SK-N-SH (cell line): ENCODE data around the gene ZNF511. TPM values are rescaled to one million over a fixed set of nuclear protein-coding genes. Genes with fewer than 3 reads are reported as not detected.
A peak's percentile ranks its signal among the peaks of the same experiment; 100 is the strongest.

Experiments
- CTCF ChIA-PET: fragments of 300-600, 350-600 bp; formaldehyde crosslinking; extraction: SDS; loops from one replicate; lab custom pipeline; 2021; lab: Yijun Ruan, JAX
- POLR2A ChIA-PET: fragments of 350-600 bp; sonication (Branson Sonifier 250); formaldehyde crosslinking; extraction: SDS; loops from one replicate; lab custom pipeline; 2020; ENCODE audit warnings: antibody characterized with exemption, inconsistent platforms; lab: Yijun Ruan, JAX
- DNase-seq: peaks from one replicate; pipeline ENCODE4 v3.0.0; 2012
- H2AFZ ChIP-seq: fragments of 200-600 bp; sonication (generic); 2 replicates; pipeline ENCODE4 v1.8.1; 2016; ENCODE audit warnings: antibody characterized with exemption, mild to moderate bottlenecking, low read depth
- H3F3A ChIP-seq: fragments of 200-600 bp; sonication (generic); replicated peaks from 2 replicates; pipeline ENCODE3; 2016; ENCODE audit warnings: antibody characterized with exemption, mild to moderate bottlenecking; ENCODE audit not compliant: insufficient read depth
- H3K27ac ChIP-seq, 2 experiments: fragments of 200-500 bp in 1 of 2; fragments of 200-600 bp in 1 of 2; sonication (Bioruptor generic) in 1 of 2; sonication (generic), shearing (Covaris generic) in 1 of 2; 2 replicates each; pipeline versions ENCODE4 v1.5.1 to v1.6.1; 2014 to 2016; ENCODE audit warnings: low read depth in 2 of 2, inconsistent platforms in 1 of 2, low read length in 1 of 2, mild to moderate bottlenecking in 1 of 2, mixed read lengths in 1 of 2
- H3K27me3 ChIP-seq: fragments of 200-600 bp; sonication (generic), shearing (Covaris generic); 2 replicates; pipeline ENCODE4 v1.6.1; 2016; ENCODE audit warnings: mixed run types; ENCODE audit not compliant: insufficient read depth
- H3K36me3 ChIP-seq, 2 experiments: fragments of 200-500 bp in 1 of 2; fragments of 200-600 bp in 1 of 2; sonication (Bioruptor generic) in 1 of 2; sonication (generic) in 1 of 2; replicated peaks in 1 of 2; 2 replicates each; pipeline versions ENCODE3 to v1.5.1; 2014 to 2016; ENCODE audit warnings: low read length in 1 of 2, mild to moderate bottlenecking in 1 of 2; ENCODE audit not compliant: insufficient read depth in 2 of 2, control insufficient read depth in 1 of 2
- H3K4me1 ChIP-seq, 2 experiments: fragments of 200-500 bp in 1 of 2; fragments of 200-600 bp in 1 of 2; sonication (Bioruptor generic) in 1 of 2; sonication (generic), shearing (Covaris generic) in 1 of 2; 2 replicates each; pipeline versions ENCODE4 v1.5.1 to v1.6.1; 2014 to 2016; ENCODE audit warnings: low read depth in 1 of 2, low read length in 1 of 2, mixed run types in 1 of 2; ENCODE audit not compliant: insufficient read depth in 2 of 2, control insufficient read depth in 1 of 2
- H3K4me2 ChIP-seq: fragments of 200-600 bp; sonication (generic), shearing (Covaris generic); 2 replicates; pipeline ENCODE4 v1.6.1; 2017; ENCODE audit warnings: mixed run types
- H3K4me3 ChIP-seq, 2 experiments: fragments of 200-500 bp in 1 of 2; fragments of 200-600 bp in 1 of 2; sonication (Bioruptor generic) in 1 of 2; sonication (generic), shearing (Covaris generic) in 1 of 2; 2 replicates each; pipeline versions ENCODE4 v1.5.1 to v1.8.1; 2014 to 2016; ENCODE audit warnings: low read depth in 2 of 2, inconsistent platforms in 1 of 2, low read length in 1 of 2, mild to moderate bottlenecking in 1 of 2, mixed read lengths in 1 of 2, moderate library complexity in 1 of 2
- H3K79me2 ChIP-seq: fragments of 200-600 bp; sonication (generic); 2 replicates; pipeline ENCODE4 v1.8.1; 2017; ENCODE audit warnings: mild to moderate bottlenecking; ENCODE audit not compliant: insufficient read depth
- H3K9ac ChIP-seq: fragments of 200-600 bp; sonication (generic); 2 replicates; pipeline ENCODE4 v1.6.1; 2017; ENCODE audit warnings: mixed run types
- H3K9me2 ChIP-seq: fragments of 200-600 bp; sonication (generic); 2 replicates; pipeline ENCODE4 v1.6.1; 2017; ENCODE audit warnings: mixed run types
- H3K9me3 ChIP-seq: fragments of 200-600 bp; sonication (generic); 2 replicates; pipeline ENCODE4 v1.6.1; 2017; ENCODE audit warnings: mixed run types, mild to moderate bottlenecking, moderate library complexity
- H4K20me1 ChIP-seq: fragments of 200-600 bp; sonication (generic); 2 replicates; pipeline ENCODE4 v1.6.1; 2017; ENCODE audit warnings: mild to moderate bottlenecking, mixed run types; ENCODE audit not compliant: insufficient read depth
- CHD2 ChIP-seq: fragments of 150-350 bp; IDR thresholded peaks from 2 replicates; pipeline ENCODE4 v1.6.1; 2018; ENCODE audit warnings: low read length; ENCODE audit not compliant: partially characterized antibody
- ELF1 ChIP-seq: IDR thresholded peaks from 2 replicates; pipeline ENCODE4 v1.4.0; 2012
- EP300 ChIP-seq, 2 experiments: IDR thresholded peaks; 2 replicates each; pipeline versions ENCODE4 v1.4.0 to v1.6.1; 2012; ENCODE audit warnings: borderline replicate concordance in 1 of 2, low read depth in 1 of 2, low read length in 1 of 2
- EZH2phosphoT487 ChIP-seq: fragments of 200-600 bp; sonication (generic); IDR thresholded peaks from 2 replicates; pipeline ENCODE4 v1.6.1; 2017; ENCODE audit warnings: low read depth, mixed run types, mild to moderate bottlenecking, antibody characterized with exemption, moderate library complexity, borderline replicate concordance
- FOSL2 ChIP-seq: IDR thresholded peaks from 2 replicates; pipeline ENCODE4 v1.4.0; 2012; ENCODE audit warnings: low read depth, mild to moderate bottlenecking, moderate library complexity, borderline replicate concordance
- FOXJ3 ChIP-seq: sonication (generic); formaldehyde crosslinking; IDR thresholded peaks from 2 replicates; pipeline ENCODE4 v1.5.1; 2020; ENCODE audit warnings: mild to moderate bottlenecking, missing genetic modification reagents
- GABPA ChIP-seq: IDR thresholded peaks from 2 replicates; pipeline ENCODE4 v1.4.0; 2012; ENCODE audit warnings: low read depth, mild to moderate bottlenecking
- JUND ChIP-seq: IDR thresholded peaks from 2 replicates; pipeline ENCODE4 v1.4.0; 2012
- MAX ChIP-seq: IDR thresholded peaks from 2 replicates; pipeline ENCODE4 v1.4.0; 2012; ENCODE audit warnings: low read depth
- MXI1 ChIP-seq: IDR thresholded peaks from 2 replicates; pipeline ENCODE4 v1.6.1; 2012; ENCODE audit warnings: mild to moderate bottlenecking, low read depth, low read length, improper control_type of control experiment
- POLR2AphosphoS5 ChIP-seq: IDR thresholded peaks from 2 replicates; pipeline ENCODE4 v1.6.1; 2012; ENCODE audit warnings: low read depth, low read length
- RCOR1 ChIP-seq: fragments of 150-350 bp; IDR thresholded peaks from 2 replicates; pipeline ENCODE4 v1.6.1; 2017; ENCODE audit warnings: antibody characterized with exemption, low read length
- RFX5 ChIP-seq: IDR thresholded peaks from 2 replicates; pipeline ENCODE4 v1.6.1; 2012; ENCODE audit warnings: mild to moderate bottlenecking, improper control_type of control experiment, low read length
- SIN3A ChIP-seq: IDR thresholded peaks from 2 replicates; pipeline ENCODE4 v1.6.1; 2012; ENCODE audit warnings: low read depth, mild to moderate bottlenecking, low read length, moderate library complexity, borderline replicate concordance
- SMC3 ChIP-seq: IDR thresholded peaks from 2 replicates; pipeline ENCODE4 v1.6.1; 2012; ENCODE audit warnings: low read depth, low read length, improper control_type of control experiment
- TCF12 ChIP-seq: IDR thresholded peaks from 2 replicates; pipeline ENCODE4 v1.4.0; 2012
- TEAD4 ChIP-seq: IDR thresholded peaks from 2 replicates; pipeline ENCODE4 v1.4.0; 2012; ENCODE audit warnings: mild to moderate bottlenecking, borderline replicate concordance; ENCODE audit not compliant: insufficient read depth
- WGBS: methylation state at CpG from one replicate; pipeline ENCODE4 v1.1.6; 2017; ENCODE audit warnings: low lambda C conversion rate; 5-methylcytosine and 5-hydroxymethylcytosine counted together
- polyA plus RNA-seq, 3 experiments: library from polyadenylated mRNA; depleted of rRNA; stranded (reverse); fragments of >200 nt; gene quantifications; 2 replicates each; pipeline ENCODE4 v1.2.3, GENCODE V29; 2012
- TF ChIP-seq, protein P1 (sequence below): fragments of 150-350 bp; IDR thresholded peaks from 2 replicates; pipeline ENCODE4 v1.6.1; 2017; ENCODE audit warnings: antibody characterized with exemption, low read length, low read depth, borderline replicate concordance
- TF ChIP-seq, protein P2 (sequence below): fragments of 150-350 bp; IDR thresholded peaks from 2 replicates; pipeline ENCODE4 v1.6.1; 2016; ENCODE audit warnings: mild to moderate bottlenecking, low read depth, low read length

ZNF511 gene
- polyA plus RNA-seq, 1 of the 3 experiments (the other 2 are of a cell fraction): 62.3 TPM

- CTCF ChIA-PET: interaction anchor here (1.0 kb wide), 1 partner anchor 58 kb away, joined by 3 read pairs; no protein-coding TSS in a partner anchor
- 91% methylated on average over 10 of the region's 50 CpGs for WGBS
- no peaks in the 10 kb centered on the region for H3K27me3 ChIP-seq
- H3K9ac ChIP-seq: peak overlapping the region; percentile 66
- H3K36me3 ChIP-seq: no peaks in the 10 kb centered on the region
- H3K27ac ChIP-seq: peak overlapping the region; percentile 22 to 76; a peak in 3 of 4 replicates
- no peaks in the 10 kb centered on the region for H3K9me3 ChIP-seq
- peak overlapping the region; percentile 47 to 60 for H3K4me3 ChIP-seq
- POLR2A ChIA-PET: no interaction called here
- peaks cover 6% of the 10 kb centered on the region for H3F3A ChIP-seq
- H2AFZ ChIP-seq: no peak overlapping the region
- H3K79me2 ChIP-seq: no peaks in the 10 kb centered on the region
- peaks cover 16 to 17% of the 10 kb centered on the region in 2 experiments; a peak in 3 of 4 replicates for H3K4me1 ChIP-seq
- peak overlapping the region; percentile 85 for H3K4me2 ChIP-seq
- TF ChIP-seq POLR2AphosphoS5 (no peak), SIN3A (no peak), JUND (no peak), EP300 (IDR thresholded peaks at IDR 0.05; ENCODE audit: borderline replicate concordance in 1 of 2, low read depth in 1 of 2, low read length in 1 of 2) (no peak), FOSL2 (no peak), MAX (no peak), MXI1 (no peak), SMC3 (no peak), RCOR1 (no peak), ELF1 (no peak), TCF12 (no peak), RFX5 (no peak), TEAD4 (no peak), GABPA (no peak), CHD2 (no peak), EZH2phosphoT487 (no peak), FOXJ3 (no peak)
- TF ChIP-seq, protein P1, sequence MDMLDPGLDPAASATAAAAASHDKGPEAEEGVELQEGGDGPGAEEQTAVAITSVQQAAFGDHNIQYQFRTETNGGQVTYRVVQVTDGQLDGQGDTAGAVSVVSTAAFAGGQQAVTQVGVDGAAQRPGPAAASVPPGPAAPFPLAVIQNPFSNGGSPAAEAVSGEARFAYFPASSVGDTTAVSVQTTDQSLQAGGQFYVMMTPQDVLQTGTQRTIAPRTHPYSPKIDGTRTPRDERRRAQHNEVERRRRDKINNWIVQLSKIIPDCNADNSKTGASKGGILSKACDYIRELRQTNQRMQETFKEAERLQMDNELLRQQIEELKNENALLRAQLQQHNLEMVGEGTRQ: no peak
- TF ChIP-seq, protein P2, sequence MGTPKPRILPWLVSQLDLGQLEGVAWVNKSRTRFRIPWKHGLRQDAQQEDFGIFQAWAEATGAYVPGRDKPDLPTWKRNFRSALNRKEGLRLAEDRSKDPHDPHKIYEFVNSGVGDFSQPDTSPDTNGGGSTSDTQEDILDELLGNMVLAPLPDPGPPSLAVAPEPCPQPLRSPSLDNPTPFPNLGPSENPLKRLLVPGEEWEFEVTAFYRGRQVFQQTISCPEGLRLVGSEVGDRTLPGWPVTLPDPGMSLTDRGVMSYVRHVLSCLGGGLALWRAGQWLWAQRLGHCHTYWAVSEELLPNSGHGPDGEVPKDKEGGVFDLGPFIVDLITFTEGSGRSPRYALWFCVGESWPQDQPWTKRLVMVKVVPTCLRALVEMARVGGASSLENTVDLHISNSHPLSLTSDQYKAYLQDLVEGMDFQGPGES: no peak
- DNase-seq: peak; percentile 83
- H3K9me2 ChIP-seq: no peaks in the 10 kb centered on the region
- no peaks in the 10 kb centered on the region for H4K20me1 ChIP-seq
Observed at GRCh38 chr10:133260895-133261725, 47.6 kb upstream of the ZNF511 start.
